ENCODE measurements around the gene HMGXB3. TPM values are rescaled to one million over a fixed set of nuclear protein-coding genes. Genes with fewer than 3 reads are reported as not detected.

The HMGXB3 gene
- total RNA-seq, 1 donor from 2014 or later: 23.1 TPM

DNA sequence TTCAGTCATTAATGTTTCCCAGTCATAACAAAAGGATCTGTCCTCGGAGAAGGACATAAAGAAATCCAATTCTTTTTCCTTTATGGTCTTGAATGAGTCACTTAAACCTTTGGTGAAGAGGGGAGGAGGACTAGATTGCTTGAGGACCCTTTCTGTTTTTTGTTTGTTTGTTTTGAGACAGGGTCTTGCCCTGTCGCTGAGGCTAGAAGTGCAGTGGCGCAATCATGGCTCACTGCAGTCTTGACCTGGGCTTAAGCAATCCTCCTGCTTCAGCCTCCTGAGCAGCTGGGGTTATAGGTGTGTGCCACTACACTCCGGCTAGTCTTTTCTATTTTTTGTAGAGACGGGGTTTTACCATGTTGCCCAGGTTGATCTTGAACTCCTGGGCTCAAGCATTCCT, 12.4 kb upstream of the HMGXB3 start:
- no peak overlapping the region for H2AFZ ChIP-seq (replicated peaks)
- H3K27ac ChIP-seq: no peak overlapping the region
- no peaks in the 10 kb centered on the region for H3K9me3 ChIP-seq (ENCODE audit: low read depth)
- H3K4me3 ChIP-seq: no peak overlapping the region
- no peaks in the 10 kb centered on the region for H3K27me3 Mint-ChIP-seq (ENCODE audit: insufficient read depth, low read depth)
- no peak overlapping the region for H3K9ac ChIP-seq
- no peaks in the 10 kb centered on the region for H3K79me2 ChIP-seq (ENCODE audit: low read depth)
- H4K20me1 ChIP-seq (ENCODE audit: low read depth): no peaks in the 10 kb centered on the region
- no peaks in the 10 kb centered on the region for H3K4me1 Mint-ChIP-seq
- H3K27me3 ChIP-seq: no peaks in the 10 kb centered on the region
- no peaks in the 10 kb centered on the region for H3K9me3 Mint-ChIP-seq
- no peaks in the 10 kb centered on the region for H3K36me3 ChIP-seq
- H3K27ac Mint-ChIP-seq: no peak overlapping the region
- TF ChIP-seq EZH2phosphoT487 (IDR thresholded peaks at IDR 0.05) (no peak), EZH2 (IDR thresholded peaks at IDR 0.05) (no peak)
- TF ChIP-seq, protein P1, sequence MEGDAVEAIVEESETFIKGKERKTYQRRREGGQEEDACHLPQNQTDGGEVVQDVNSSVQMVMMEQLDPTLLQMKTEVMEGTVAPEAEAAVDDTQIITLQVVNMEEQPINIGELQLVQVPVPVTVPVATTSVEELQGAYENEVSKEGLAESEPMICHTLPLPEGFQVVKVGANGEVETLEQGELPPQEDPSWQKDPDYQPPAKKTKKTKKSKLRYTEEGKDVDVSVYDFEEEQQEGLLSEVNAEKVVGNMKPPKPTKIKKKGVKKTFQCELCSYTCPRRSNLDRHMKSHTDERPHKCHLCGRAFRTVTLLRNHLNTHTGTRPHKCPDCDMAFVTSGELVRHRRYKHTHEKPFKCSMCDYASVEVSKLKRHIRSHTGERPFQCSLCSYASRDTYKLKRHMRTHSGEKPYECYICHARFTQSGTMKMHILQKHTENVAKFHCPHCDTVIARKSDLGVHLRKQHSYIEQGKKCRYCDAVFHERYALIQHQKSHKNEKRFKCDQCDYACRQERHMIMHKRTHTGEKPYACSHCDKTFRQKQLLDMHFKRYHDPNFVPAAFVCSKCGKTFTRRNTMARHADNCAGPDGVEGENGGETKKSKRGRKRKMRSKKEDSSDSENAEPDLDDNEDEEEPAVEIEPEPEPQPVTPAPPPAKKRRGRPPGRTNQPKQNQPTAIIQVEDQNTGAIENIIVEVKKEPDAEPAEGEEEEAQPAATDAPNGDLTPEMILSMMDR (IDR thresholded peaks at IDR 0.05): no peak
- H3K4me3 Mint-ChIP-seq: no peak overlapping the region
- peaks cover 6% of the 10 kb centered on the region for H3K4me1 ChIP-seq
- H3K4me2 ChIP-seq: no peak overlapping the region
- DNase-seq (ENCODE audit: low spot score): no peak
- H3K36me3 Mint-ChIP-seq: no peaks in the 10 kb centered on the region
- H3F3A ChIP-seq (ENCODE audit: low read depth): peaks cover 7% of the 10 kb centered on the region

DNA sequence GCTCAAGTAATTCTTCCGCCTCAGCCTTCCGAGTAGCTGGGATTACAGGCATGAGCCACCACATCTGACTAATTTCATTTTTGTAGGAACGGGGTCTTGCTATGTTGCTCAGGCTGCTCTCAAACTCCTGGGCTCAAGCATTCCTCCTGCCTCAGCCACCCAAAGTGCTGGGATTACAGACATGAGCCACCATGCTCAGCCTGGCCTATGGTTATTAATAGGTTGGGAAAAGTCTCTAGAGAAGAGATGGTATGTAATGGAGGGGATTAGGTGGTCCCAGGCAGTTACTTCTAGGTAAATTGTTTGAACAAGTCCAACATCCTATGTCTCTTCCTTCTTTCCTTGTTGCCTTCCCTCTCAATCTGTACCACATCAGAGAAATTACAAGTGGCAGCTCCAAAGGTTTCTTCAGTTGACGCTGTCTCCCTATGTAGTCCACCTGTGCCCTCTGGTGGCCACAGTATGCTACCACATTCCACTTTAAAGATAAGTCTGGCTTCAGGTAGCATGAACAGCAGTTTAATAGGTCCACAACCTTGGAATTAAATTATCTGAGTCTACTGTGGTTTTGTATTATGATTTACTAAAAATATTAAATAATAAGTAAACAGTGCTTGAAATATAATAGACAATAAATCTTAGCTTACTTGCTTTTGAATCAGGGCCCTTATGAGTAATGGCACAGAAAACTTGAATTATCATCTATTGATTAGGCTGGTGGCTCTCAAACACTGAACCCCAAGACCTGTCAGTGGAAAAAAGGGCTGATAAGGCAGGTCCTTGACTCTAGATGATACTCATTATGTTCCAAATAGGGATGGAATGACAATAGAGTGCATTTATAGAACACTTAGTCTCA, 9.8 kb upstream of the HMGXB3 start:
- Histone ChIP-seq H3K36me3 (no peaks in the 10 kb centered on the region), H3K27me3 (no peaks in the 10 kb centered on the region), H3K9me3 (ENCODE audit: low read depth) (no peaks in the 10 kb centered on the region), H3K79me2 (ENCODE audit: low read depth) (no peaks in the 10 kb centered on the region), H3K4me3 (no peak overlapping the region), H3K27ac (no peak overlapping the region), H2AFZ (replicated peaks) (no peak overlapping the region), H4K20me1 (ENCODE audit: low read depth) (no peaks in the 10 kb centered on the region), H3K9ac (no peak overlapping the region), H3K4me2 (no peak overlapping the region), H3F3A (ENCODE audit: low read depth) (peaks cover 7% of the 10 kb centered on the region), H3K4me1 (no peaks in the 10 kb centered on the region)
- Mint-ChIP-seq H3K4me3 (no peak overlapping the region), H3K27me3 (ENCODE audit: insufficient read depth, low read depth) (no peaks in the 10 kb centered on the region), H3K4me1 (no peaks in the 10 kb centered on the region), H3K27ac (no peak overlapping the region), H3K36me3 (peaks cover 2% of the 10 kb centered on the region), H3K9me3 (no peaks in the 10 kb centered on the region)
- TF ChIP-seq EZH2 (IDR thresholded peaks at IDR 0.05): no peak
- TF ChIP-seq, protein P1 (IDR thresholded peaks at IDR 0.05): peak; percentile 98
- TF ChIP-seq EZH2phosphoT487 (IDR thresholded peaks at IDR 0.05): no peak
- peak; percentile 86 for DNase-seq (ENCODE audit: low spot score)

DNA sequence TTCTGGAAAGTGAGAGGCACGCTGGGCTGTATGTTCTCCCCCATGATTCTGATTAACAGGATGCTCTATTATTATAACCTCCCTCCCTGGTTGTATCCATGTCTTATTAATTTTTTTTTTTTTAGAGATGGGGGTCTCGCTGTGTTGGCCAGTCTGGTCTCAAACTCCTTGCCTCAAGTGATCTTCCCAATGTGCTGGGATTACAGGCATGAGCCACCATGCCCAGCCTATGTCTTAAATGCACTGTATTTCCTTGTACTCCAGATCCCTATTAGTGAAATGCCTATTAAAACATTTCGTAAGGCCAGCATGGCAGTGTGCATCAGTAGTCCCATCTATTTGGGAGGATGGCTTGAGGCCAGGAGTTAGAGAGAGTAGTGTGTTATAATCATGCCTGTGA, 7.1 kb upstream of the HMGXB3 start:
- H3K36me3 Mint-ChIP-seq: peaks cover 8% of the 10 kb centered on the region
- TF ChIP-seq EZH2 (IDR thresholded peaks at IDR 0.05) (no peak), EZH2phosphoT487 (IDR thresholded peaks at IDR 0.05) (no peak)
- TF ChIP-seq, protein P1 (IDR thresholded peaks at IDR 0.05): no peak
- peaks cover 7% of the 10 kb centered on the region for H3F3A ChIP-seq (ENCODE audit: low read depth)
- no peak for DNase-seq (ENCODE audit: low spot score)
- H3K36me3 ChIP-seq: no peaks in the 10 kb centered on the region
- H4K20me1 ChIP-seq (ENCODE audit: low read depth): no peaks in the 10 kb centered on the region
- H2AFZ ChIP-seq (replicated peaks): no peak overlapping the region
- no peaks in the 10 kb centered on the region for H3K27me3 ChIP-seq
- no peaks in the 10 kb centered on the region for H3K27me3 Mint-ChIP-seq (ENCODE audit: insufficient read depth, low read depth)
- H3K4me1 ChIP-seq: no peaks in the 10 kb centered on the region
- no peaks in the 10 kb centered on the region for H3K9me3 Mint-ChIP-seq
- no peaks in the 10 kb centered on the region for H3K79me2 ChIP-seq (ENCODE audit: low read depth)
- no peak overlapping the region for H3K27ac ChIP-seq
- H3K4me3 ChIP-seq: no peak overlapping the region
- H3K9me3 ChIP-seq (ENCODE audit: low read depth): no peaks in the 10 kb centered on the region
- no peaks in the 10 kb centered on the region for H3K4me1 Mint-ChIP-seq
- H3K4me2 ChIP-seq: no peak overlapping the region
- no peak overlapping the region for H3K27ac Mint-ChIP-seq
- H3K9ac ChIP-seq: no peak overlapping the region
- H3K4me3 Mint-ChIP-seq: no peak overlapping the region

Data from neural progenitor cell (in vitro differentiated cells).